BE2C (cell line): ENCODE measurements around the gene C10orf53.

Source experiments
- DNase-seq: peaks from one replicate; pipeline ENCODE4 v3.0.0-alpha.2; 2020
- H3K27me3 ChIP-seq: fragments of 250-450 bp; sonication (Bioruptor Pico); 2 replicates; pipeline ENCODE4 v1.5.1; 2020; ENCODE audit warnings: mild to moderate bottlenecking
- H3K36me3 ChIP-seq: fragments of 250-450 bp; sonication (Bioruptor Pico); 2 replicates; pipeline ENCODE4 v1.5.1; 2020; ENCODE audit warnings: mild to moderate bottlenecking
- H3K4me1 ChIP-seq: fragments of 250-450 bp; sonication (Bioruptor Pico); 2 replicates; pipeline ENCODE4 v1.5.1; 2020
- H3K4me3 ChIP-seq: 2 replicates; pipeline ENCODE4 v1.5.1; 2011; ENCODE audit warnings: low read depth, low read length
- H3K9me3 ChIP-seq: fragments of 250-450 bp; sonication (Bioruptor Pico); 2 replicates; pipeline ENCODE4 v1.5.1; 2020
- CTCF ChIP-seq: IDR thresholded peaks from 2 replicates; pipeline ENCODE4 v1.5.1; 2012; ENCODE audit warnings: mild to moderate bottlenecking, low read depth, low read length

C10orf53 gene

GRCh38 chr10:49642311-49642710, 37.1 kb upstream of the C10orf53 start:
- H3K4me1 ChIP-seq: no peaks in the 10 kb centered on the region
- no peaks in the 10 kb centered on the region for H3K9me3 ChIP-seq
- DNase-seq: no peak
- no peak overlapping the region for H3K4me3 ChIP-seq
- no peaks in the 10 kb centered on the region for H3K27me3 ChIP-seq
- no peak for TF ChIP-seq CTCF
- H3K36me3 ChIP-seq: no peaks in the 10 kb centered on the region

DNA sequence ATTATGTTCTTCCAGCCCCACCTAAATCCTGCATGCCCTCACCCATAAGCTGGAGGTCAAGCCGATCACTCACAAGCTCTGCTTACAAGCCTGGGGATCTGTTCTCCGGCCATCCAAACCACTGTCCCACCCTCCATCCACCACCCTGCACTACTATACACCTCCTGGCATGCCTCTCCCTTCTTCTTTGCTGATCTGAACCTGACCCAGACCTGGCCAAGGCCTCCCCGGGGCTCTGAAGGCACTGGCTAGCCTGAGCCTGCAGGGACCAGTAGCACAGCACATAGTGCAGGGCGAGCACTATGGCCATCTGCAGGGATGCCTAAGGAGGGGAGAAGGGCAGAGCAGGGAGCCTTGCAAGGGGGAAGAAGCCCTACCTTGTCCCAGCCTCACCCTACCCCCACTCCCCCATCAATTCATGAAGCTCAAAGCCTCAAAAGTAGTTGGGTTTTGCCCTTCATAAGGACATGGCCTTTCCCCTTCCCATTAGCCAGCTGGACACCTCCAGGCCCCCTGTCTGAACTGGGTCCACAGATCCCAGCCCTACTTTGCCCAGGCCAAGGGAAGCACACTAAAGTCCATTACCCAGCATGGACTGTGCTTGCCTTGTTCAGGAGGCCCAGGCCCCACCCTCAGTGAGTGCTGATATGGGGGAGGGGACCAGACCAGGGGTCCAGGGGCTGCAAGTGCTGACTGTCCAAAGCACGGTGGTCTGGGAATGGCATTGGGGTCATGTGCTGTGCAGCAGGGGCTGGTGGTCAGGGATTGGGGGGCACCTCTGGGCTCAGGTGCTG, 36.0 kb upstream of the C10orf53 start:
- no peak for TF ChIP-seq CTCF
- H3K4me3 ChIP-seq: no peak overlapping the region
- DNase-seq: no peak
- no peaks in the 10 kb centered on the region for H3K36me3 ChIP-seq
- H3K27me3 ChIP-seq: no peaks in the 10 kb centered on the region
- no peaks in the 10 kb centered on the region for H3K4me1 ChIP-seq
- no peaks in the 10 kb centered on the region for H3K9me3 ChIP-seq

GRCh38 chr10:49644035-49644646, 35.3 kb upstream of the C10orf53 start:
- H3K4me1 ChIP-seq: no peaks in the 10 kb centered on the region
- DNase-seq: no peak
- no peak overlapping the region for H3K4me3 ChIP-seq
- no peaks in the 10 kb centered on the region for H3K36me3 ChIP-seq
- no peaks in the 10 kb centered on the region for H3K9me3 ChIP-seq
- H3K27me3 ChIP-seq: no peaks in the 10 kb centered on the region
- TF ChIP-seq CTCF: no peak

DNA sequence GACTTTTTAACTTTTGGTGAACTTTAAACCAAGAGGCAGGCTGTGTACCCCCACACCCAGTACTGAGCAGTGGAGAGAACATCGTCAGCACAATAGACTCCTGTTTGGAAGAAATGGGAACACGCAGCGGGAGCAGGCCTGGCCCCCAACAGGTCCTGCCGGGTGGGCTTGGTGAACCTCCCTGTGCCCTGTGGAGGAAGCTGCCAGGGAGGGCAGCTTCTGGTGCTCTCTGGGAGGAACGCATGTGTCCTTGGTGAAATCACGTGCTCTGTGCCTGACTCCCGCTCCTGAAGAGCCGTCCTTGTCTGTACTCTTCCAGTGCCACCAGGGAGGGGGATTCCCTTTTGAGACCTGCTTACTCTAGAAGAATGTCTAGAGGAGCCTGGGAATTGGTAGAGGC, 34.0 kb upstream of the C10orf53 start:
- Histone ChIP-seq H3K27me3 (no peaks in the 10 kb centered on the region), H3K4me3 (no peak overlapping the region), H3K36me3 (no peaks in the 10 kb centered on the region), H3K4me1 (no peaks in the 10 kb centered on the region), H3K9me3 (no peaks in the 10 kb centered on the region)
- no peak for DNase-seq
- TF ChIP-seq CTCF: no peak

DNA sequence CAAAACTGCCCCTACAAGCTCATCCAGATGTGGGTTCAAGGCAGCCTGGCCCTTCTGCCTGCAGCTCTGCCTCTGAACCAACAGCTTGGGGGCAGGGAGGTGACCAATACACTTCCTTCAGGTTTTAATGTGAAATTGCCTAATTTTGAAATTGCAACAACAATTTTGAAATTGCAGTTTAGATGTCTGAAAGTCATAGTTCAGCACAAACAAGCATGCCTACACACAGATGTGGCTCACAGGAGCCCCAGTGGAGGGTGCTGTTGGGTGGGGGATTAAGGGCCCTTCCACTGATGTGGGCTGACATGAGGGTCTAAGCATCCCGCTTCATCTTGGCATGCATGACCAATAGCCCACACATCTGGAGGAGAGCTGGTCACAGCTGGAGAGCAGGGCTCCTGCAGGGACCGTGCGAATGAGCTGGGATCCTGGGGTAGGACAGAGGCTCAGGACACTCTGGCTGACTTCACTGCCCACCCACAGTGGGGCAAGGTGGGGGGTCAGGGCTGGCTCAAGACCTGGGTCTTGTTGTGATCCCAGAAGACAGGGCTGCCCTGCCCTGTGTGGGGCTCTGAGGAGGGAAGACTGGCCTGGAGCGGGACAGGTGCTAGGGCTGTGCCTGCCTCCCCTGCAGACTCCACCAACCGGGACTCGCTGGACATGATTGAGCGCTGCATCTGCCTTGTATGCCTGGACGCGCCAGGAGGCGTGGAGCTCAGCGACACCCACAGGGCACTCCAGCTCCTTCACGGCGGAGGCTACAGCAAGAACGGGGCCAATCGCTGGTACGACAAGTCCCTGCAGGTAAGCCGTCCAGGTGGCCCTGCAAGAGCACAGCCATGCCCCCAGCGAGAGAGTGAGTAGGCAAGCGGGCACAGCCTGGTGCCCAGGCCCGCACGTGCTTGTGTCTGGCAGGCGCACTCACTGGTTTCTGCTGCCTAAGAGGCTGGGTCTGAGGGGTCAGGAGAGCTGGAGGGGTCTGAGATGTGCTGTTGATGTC, 33.3 kb upstream of the C10orf53 start:
- Histone ChIP-seq H3K4me3 (no peak overlapping the region), H3K9me3 (no peaks in the 10 kb centered on the region), H3K27me3 (no peaks in the 10 kb centered on the region), H3K36me3 (no peaks in the 10 kb centered on the region), H3K4me1 (no peaks in the 10 kb centered on the region)
- DNase-seq: no peak
- TF ChIP-seq CTCF: no peak
